Measurements from ENCODE around the gene PRICKLE1.

Gene PRICKLE1

GRCh38 chr12:42583016-42583415, 6.5 kb downstream of the PRICKLE1 start:
- Mint-ChIP-seq H3K9me3 (no peaks in the 10 kb centered on the region), H3K27me3 (ENCODE audit: low read depth) (peaks cover 2% of the 10 kb centered on the region), H3K36me3 (ENCODE audit: low read depth) (no peaks in the 10 kb centered on the region), H3K4me3 (peak overlapping the region; percentile 5 to 60 (median 42)), H3K27ac (peak overlapping the region; percentile 90 to 96 (median 94)), H3K4me1 (peaks cover 78% of the 10 kb centered on the region)
- TF ChIP-seq, protein P1, sequence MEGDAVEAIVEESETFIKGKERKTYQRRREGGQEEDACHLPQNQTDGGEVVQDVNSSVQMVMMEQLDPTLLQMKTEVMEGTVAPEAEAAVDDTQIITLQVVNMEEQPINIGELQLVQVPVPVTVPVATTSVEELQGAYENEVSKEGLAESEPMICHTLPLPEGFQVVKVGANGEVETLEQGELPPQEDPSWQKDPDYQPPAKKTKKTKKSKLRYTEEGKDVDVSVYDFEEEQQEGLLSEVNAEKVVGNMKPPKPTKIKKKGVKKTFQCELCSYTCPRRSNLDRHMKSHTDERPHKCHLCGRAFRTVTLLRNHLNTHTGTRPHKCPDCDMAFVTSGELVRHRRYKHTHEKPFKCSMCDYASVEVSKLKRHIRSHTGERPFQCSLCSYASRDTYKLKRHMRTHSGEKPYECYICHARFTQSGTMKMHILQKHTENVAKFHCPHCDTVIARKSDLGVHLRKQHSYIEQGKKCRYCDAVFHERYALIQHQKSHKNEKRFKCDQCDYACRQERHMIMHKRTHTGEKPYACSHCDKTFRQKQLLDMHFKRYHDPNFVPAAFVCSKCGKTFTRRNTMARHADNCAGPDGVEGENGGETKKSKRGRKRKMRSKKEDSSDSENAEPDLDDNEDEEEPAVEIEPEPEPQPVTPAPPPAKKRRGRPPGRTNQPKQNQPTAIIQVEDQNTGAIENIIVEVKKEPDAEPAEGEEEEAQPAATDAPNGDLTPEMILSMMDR (IDR thresholded peaks at IDR 0.05; ENCODE audit: unreplicated experiment in 3 of 3): no peak

DNA sequence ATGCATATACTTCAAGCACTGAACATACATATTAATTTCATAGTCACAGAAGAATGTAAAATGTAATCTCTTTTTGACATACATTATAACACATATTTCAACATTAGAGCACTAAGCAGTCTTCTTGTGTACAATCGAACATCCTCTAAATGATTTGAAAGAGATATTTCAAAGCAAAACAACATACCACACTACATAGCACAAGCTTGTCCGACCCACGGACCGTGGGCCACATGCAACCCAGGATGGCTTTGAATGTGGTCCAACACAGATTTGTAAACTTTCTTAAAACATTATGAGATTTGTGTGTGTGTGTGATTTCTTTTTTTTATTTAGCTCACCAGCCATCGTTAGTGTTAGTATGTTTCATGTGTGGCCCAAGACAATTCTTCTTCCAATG, 7.0 kb downstream of the PRICKLE1 start:
- Mint-ChIP-seq H3K27ac (peak overlapping the region; percentile 90 to 96 (median 94)), H3K36me3 (ENCODE audit: low read depth) (no peaks in the 10 kb centered on the region), H3K27me3 (ENCODE audit: low read depth) (no peaks in the 10 kb centered on the region), H3K9me3 (no peaks in the 10 kb centered on the region), H3K4me3 (peak overlapping the region; percentile 5 to 60 (median 42)), H3K4me1 (peaks cover 79% of the 10 kb centered on the region)
- TF ChIP-seq, protein P1 (IDR thresholded peaks at IDR 0.05; ENCODE audit: unreplicated experiment in 3 of 3): no peak

GRCh38 chr12:42582050-42582449, 7.5 kb downstream of the PRICKLE1 start:
- peaks cover 80% of the 10 kb centered on the region for H3K4me1 Mint-ChIP-seq
- H3K4me3 Mint-ChIP-seq: peak overlapping the region; percentile 21 to 69 (median 50)
- TF ChIP-seq, protein P1 (IDR thresholded peaks at IDR 0.05; ENCODE audit: unreplicated experiment in 3 of 3): no peak
- peak overlapping the region; percentile 90 to 96 (median 94) for H3K27ac Mint-ChIP-seq
- H3K36me3 Mint-ChIP-seq (ENCODE audit: low read depth): no peaks in the 10 kb centered on the region
- H3K27me3 Mint-ChIP-seq (ENCODE audit: low read depth): no peaks in the 10 kb centered on the region
- no peaks in the 10 kb centered on the region for H3K9me3 Mint-ChIP-seq

DNA sequence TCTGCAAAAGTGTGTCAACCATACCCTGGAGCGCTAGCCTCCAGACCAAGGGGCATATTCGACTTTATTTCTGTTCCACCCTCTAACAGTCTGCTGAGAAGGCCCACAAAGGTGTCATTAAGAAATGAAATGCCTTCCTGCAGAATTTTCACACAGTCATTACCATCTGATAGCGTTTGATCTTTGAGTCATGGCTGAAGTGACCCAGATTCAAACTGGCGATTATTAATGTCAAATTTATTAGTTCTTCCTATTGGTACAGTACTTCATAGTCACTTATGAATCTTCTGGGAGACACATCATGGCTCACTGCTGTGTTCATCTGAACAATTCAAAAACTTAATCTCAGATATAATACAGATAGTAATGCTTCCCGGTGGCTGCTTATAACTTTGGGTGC, 13.2 kb downstream of the PRICKLE1 start:
- Mint-ChIP-seq H3K27me3 (ENCODE audit: low read depth) (no peaks in the 10 kb centered on the region), H3K4me3 (no peak overlapping the region), H3K9me3 (no peaks in the 10 kb centered on the region), H3K4me1 (peaks cover 63% of the 10 kb centered on the region), H3K36me3 (ENCODE audit: low read depth) (no peaks in the 10 kb centered on the region), H3K27ac (no peak overlapping the region)
- TF ChIP-seq, protein P1 (IDR thresholded peaks at IDR 0.05; ENCODE audit: unreplicated experiment in 3 of 3): no peak

DNA sequence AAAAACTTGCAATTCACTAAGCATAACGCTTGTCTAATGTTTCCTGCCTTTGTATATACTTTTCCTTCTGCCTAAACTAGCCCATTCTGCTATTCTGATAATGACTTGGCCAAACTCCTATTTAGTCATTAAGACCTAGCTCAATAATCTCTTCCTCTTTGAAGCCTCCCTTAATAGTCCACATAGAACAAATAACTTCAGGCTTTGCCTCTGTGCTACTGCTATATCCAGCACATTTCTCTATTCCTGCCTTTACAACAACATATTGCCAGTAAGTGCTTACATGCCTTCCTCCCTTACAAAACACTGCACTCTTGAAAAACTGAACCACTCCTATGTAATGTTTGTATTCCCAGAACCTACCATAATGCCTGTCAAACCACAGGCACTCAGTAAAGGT, 13.8 kb downstream of the PRICKLE1 start:
- peaks cover 60% of the 10 kb centered on the region for H3K4me1 Mint-ChIP-seq
- H3K36me3 Mint-ChIP-seq (ENCODE audit: low read depth): no peaks in the 10 kb centered on the region
- H3K4me3 Mint-ChIP-seq: peak overlapping the region in 2 of 3 experiments; percentile 1 to 2
- H3K9me3 Mint-ChIP-seq: no peaks in the 10 kb centered on the region
- peak overlapping the region; percentile 34 to 69 (median 34) for H3K27ac Mint-ChIP-seq
- H3K27me3 Mint-ChIP-seq (ENCODE audit: low read depth): no peaks in the 10 kb centered on the region
- TF ChIP-seq, protein P1 (IDR thresholded peaks at IDR 0.05; ENCODE audit: unreplicated experiment in 3 of 3): no peak

GRCh38 chr12:42574851-42575266, 14.7 kb downstream of the PRICKLE1 start:
- TF ChIP-seq, protein P1 (IDR thresholded peaks at IDR 0.05; ENCODE audit: unreplicated experiment in 3 of 3): no peak
- H3K27ac Mint-ChIP-seq: peak overlapping the region in 1 of 3 experiments; percentile 36
- no peak overlapping the region for H3K4me3 Mint-ChIP-seq
- H3K9me3 Mint-ChIP-seq: no peaks in the 10 kb centered on the region
- no peaks in the 10 kb centered on the region for H3K27me3 Mint-ChIP-seq (ENCODE audit: low read depth)
- peaks cover 62% of the 10 kb centered on the region for H3K4me1 Mint-ChIP-seq
- no peaks in the 10 kb centered on the region for H3K36me3 Mint-ChIP-seq (ENCODE audit: low read depth)

Measured in nephron (organoid).